Activated CD4-positive, alpha-beta T cell treated with anti-CD3 and anti-CD28 coated beads, Interleukin-2, amount 50 U/mL, for 16 hours (primary cell): Measurements from ENCODE around the gene COA6.
A peak's percentile ranks its signal among the peaks of the same experiment; 100 is the strongest.

Experiments used
- DNase-seq: peaks from one replicate; pipeline ENCODE4 v3.0.0-alpha.2; 2020

COA6 gene

GRCh38 chr1:234413990-234414389, 40.7 kb downstream of the COA6 start:
- DNase-seq, result no peak

GRCh38 chr1:234427950-234428646, 54.8 kb downstream of the COA6 start:
- DNase-seq, result no peak

- no peak for DNase-seq
Observed at GRCh38 chr1:234429434-234429806, 56.2 kb downstream of the COA6 start.

- DNase-seq, result no peak
Observed at GRCh38 chr1:234430691-234431090, 57.4 kb downstream of the COA6 start.

GRCh38 chr1:234431255-234431654, 58.0 kb downstream of the COA6 start:
- DNase-seq, result no peak

- DNase-seq, result peak; percentile 34
Observed at GRCh38 chr1:234433563-234434285, 60.5 kb downstream of the COA6 start.
